Measurements from ENCODE around the gene ADAMTS19. TPM values are rescaled to one million over a fixed set of nuclear protein-coding genes. Genes with fewer than 3 reads are reported as not detected.

Gene ADAMTS19
- polyA plus RNA-seq, 1 donor (not counting 4 experiments of a cell fraction or from before 2014, with no cell fraction given), result 0.08 TPM

- DNase-seq (ENCODE audit: low read depth, low spot score) (no peak), FAIRE-seq (no peak)
- Histone ChIP-seq H3K36me3 (ENCODE audit: control insufficient read depth in 2 of 2, extremely low read depth in 1 of 2, insufficient read depth in 2 of 2, low read length in 2 of 2) (no peaks in the 10 kb centered on the region), H3K4me3 (ENCODE audit: control insufficient read depth in 2 of 3, extremely low read depth in 1 of 3, insufficient read depth in 2 of 3, low read depth in 1 of 3, low read length in 3 of 3) (no peak overlapping the region), H2AFZ (ENCODE audit: control insufficient read depth, low read length) (no peak overlapping the region), H3K9me3 (ENCODE audit: control insufficient read depth, low read depth, low read length) (no peaks in the 10 kb centered on the region), H4K20me1 (ENCODE audit: control insufficient read depth, extremely low read depth, insufficient read depth, low read length) (no peaks in the 10 kb centered on the region), H3K27ac (ENCODE audit: control insufficient read depth, insufficient read depth, low read length) (no peak overlapping the region), H3K9me1 (ENCODE audit: control insufficient read depth, extremely low read depth, insufficient read depth, low read length) (no peaks in the 10 kb centered on the region), H3K27me3 (ENCODE audit: control insufficient read depth, extremely low read depth, insufficient read depth, low read length) (no peaks in the 10 kb centered on the region), H3K4me2 (ENCODE audit: control insufficient read depth, extremely low read depth, insufficient read depth, low read depth, low read length) (no peak overlapping the region), H3K9ac (ENCODE audit: control insufficient read depth, extremely low read depth, insufficient read depth, low read length) (no peak overlapping the region), H3K4me1 (ENCODE audit: control insufficient read depth, extremely low read depth, insufficient read depth, low read length) (no peaks in the 10 kb centered on the region), H3K79me2 (ENCODE audit: control insufficient read depth, insufficient read depth, low read length) (no peaks in the 10 kb centered on the region)
- dilution Hi-C loops (cut with MboI; ENCODE audit: extremely low pct_ligation_motif_present, low sequenced_read_pairs), result no loop called here
- TF ChIP-seq EZH2 (IDR thresholded peaks at IDR 0.05; ENCODE audit: low read length) (no peak), CTCF (optimal IDR thresholded peaks at IDR 0.05 in 1 of 3, IDR thresholded peaks at IDR 0.05 in 1 of 3, conservative IDR thresholded peaks at IDR 0.05 in 1 of 3; ENCODE audit: extremely low read depth in 1 of 3, insufficient read depth in 2 of 3, low read length in 3 of 3) (no peak)
Measured at GRCh38 chr5:129547137-129547536, 87.0 kb downstream of the ADAMTS19 start.

GRCh38 chr5:129554134-129554904 lies 94.2 kb downstream of the ADAMTS19 start:
- FAIRE-seq, result no peak
- Histone ChIP-seq H3K4me3 (ENCODE audit: control insufficient read depth in 2 of 3, extremely low read depth in 1 of 3, insufficient read depth in 2 of 3, low read depth in 1 of 3, low read length in 3 of 3) (no peak overlapping the region), H3K9me3 (ENCODE audit: control insufficient read depth, low read depth, low read length) (no peaks in the 10 kb centered on the region), H2AFZ (ENCODE audit: control insufficient read depth, low read length) (no peak overlapping the region), H3K4me1 (ENCODE audit: control insufficient read depth, extremely low read depth, insufficient read depth, low read length) (peaks cover 6% of the 10 kb centered on the region), H4K20me1 (ENCODE audit: control insufficient read depth, extremely low read depth, insufficient read depth, low read length) (no peaks in the 10 kb centered on the region), H3K4me2 (ENCODE audit: control insufficient read depth, extremely low read depth, insufficient read depth, low read depth, low read length) (no peak overlapping the region), H3K27me3 (ENCODE audit: control insufficient read depth, extremely low read depth, insufficient read depth, low read length) (no peaks in the 10 kb centered on the region), H3K9ac (ENCODE audit: control insufficient read depth, extremely low read depth, insufficient read depth, low read length) (no peak overlapping the region), H3K79me2 (ENCODE audit: control insufficient read depth, insufficient read depth, low read length) (no peaks in the 10 kb centered on the region), H3K9me1 (ENCODE audit: control insufficient read depth, extremely low read depth, insufficient read depth, low read length) (no peaks in the 10 kb centered on the region), H3K27ac (ENCODE audit: control insufficient read depth, insufficient read depth, low read length) (no peak overlapping the region), H3K36me3 (ENCODE audit: control insufficient read depth in 2 of 2, extremely low read depth in 1 of 2, insufficient read depth in 2 of 2, low read length in 2 of 2) (no peaks in the 10 kb centered on the region)
- TF ChIP-seq CTCF (optimal IDR thresholded peaks at IDR 0.05 in 1 of 3, IDR thresholded peaks at IDR 0.05 in 1 of 3, conservative IDR thresholded peaks at IDR 0.05 in 1 of 3; ENCODE audit: extremely low read depth in 1 of 3, insufficient read depth in 2 of 3, low read length in 3 of 3) (no peak), EZH2 (IDR thresholded peaks at IDR 0.05; ENCODE audit: low read length) (no peak)
- DNase-seq (ENCODE audit: low read depth, low spot score), result peak; percentile 42
- dilution Hi-C loops (cut with MboI; ENCODE audit: extremely low pct_ligation_motif_present, low sequenced_read_pairs), result no loop called here

All from keratinocyte (primary cell).